ENCODE results near the gene AXL. TPM values are rescaled to one million over a fixed set of nuclear protein-coding genes. Genes with fewer than 3 reads are reported as not detected.

AXL gene
- polyA plus RNA-seq, 3 donors, result 30.4 to 39.5 (median 30.7) TPM

DNA sequence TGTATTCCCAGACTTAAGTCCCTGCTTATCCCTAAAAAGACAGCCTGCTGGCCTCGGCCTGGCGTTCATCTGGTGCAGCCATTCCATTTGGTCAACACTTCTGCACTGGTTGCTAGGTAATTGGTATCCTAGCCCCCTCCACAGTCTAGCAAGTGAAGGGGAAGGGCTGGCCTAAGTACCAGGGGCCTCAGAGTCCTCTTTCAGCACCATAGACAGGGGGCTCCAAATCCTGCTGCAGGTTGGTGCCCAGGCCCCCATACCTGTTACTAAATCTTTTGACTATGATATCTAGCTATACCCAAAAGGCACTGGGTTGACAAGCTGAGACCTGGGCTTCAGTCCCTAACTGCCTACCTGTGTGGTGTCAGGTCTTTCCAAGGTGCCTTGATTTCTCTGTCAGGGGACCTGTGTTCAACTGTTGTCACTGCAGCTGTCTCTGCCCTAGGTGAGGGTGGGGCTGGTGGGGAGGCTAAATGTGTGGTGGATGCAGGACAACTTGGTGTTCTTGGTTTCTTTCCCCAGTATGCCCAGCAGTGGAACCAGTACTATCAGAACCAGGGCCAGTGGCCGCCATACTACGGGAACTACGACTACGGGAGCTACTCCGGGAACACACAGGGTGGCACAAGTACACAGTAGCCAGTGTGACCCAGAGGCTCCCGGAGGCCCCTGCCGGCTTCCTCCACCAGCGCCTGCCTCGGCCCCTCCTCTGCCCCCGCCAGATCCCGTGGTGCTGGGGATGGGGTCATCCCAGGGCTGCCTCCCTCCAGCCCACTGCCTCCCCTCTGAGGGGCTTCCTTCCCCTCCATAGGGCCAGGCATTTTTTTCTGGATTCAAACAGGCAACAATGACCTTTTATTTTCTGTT lies 87.1 kb downstream of the AXL start:
- no peak for DNase-seq

DNA sequence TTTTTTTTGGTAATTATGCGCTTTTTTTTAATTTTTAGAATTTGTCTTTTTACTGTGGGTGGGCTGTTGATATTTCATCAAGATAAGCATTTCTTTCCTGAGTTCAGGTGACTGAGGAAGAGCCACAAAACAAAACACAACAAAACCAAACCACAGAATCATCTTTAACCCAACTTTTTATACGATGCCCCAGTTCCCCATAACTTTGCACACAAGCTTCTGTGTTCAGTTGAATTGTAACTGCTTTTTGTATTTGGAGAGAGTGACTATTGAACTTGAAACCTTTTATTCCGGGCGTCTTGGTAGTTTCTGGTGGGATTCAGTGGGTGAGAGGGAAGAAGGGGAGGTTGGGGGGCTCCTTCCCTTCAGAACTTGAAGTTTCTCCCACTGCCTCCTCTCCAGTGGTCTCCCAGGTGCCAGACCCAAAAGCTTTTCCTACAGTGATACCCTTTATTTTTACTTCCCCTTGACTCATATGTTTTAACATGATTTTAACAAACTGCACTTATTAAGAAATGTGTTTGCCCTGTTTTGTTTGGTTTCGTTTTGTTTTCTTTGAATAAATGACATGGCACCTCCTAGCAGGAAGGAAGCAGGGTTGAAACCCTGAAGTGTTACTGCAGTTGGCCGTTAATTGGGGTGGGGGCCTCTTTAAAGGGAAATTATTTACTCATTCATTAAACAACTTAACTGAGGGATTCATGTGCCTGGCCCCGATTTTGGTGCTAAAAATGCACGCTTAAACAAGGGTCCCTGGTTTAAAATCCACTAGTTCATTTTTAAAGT lies 88.3 kb downstream of the AXL start:
- no peak for DNase-seq

DNA sequence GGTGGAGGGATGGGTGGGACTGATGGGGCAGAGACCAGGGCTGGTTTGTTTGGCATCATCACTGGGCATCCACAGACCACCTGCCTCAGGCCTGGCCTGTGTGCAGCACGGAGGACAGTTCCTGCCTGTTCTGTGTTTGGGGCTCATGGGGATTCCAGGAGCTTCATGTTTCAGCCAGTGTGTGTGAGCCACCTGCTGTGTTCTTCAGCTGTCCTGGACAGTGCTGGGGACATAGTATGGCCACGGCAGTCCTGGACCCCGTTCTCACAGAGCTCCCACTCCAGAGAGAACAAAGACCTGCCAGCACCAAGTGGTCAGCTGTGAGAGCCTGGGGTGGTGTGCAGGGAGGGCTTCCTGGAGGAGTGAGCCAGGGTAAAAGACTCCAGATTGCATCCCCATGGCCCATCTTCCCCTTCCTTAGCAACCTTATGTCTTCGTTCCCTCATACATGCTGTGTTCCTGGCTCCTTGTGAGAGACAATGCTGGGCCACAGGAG lies 89.0 kb downstream of the AXL start:
- DNase-seq, result no peak

DNA sequence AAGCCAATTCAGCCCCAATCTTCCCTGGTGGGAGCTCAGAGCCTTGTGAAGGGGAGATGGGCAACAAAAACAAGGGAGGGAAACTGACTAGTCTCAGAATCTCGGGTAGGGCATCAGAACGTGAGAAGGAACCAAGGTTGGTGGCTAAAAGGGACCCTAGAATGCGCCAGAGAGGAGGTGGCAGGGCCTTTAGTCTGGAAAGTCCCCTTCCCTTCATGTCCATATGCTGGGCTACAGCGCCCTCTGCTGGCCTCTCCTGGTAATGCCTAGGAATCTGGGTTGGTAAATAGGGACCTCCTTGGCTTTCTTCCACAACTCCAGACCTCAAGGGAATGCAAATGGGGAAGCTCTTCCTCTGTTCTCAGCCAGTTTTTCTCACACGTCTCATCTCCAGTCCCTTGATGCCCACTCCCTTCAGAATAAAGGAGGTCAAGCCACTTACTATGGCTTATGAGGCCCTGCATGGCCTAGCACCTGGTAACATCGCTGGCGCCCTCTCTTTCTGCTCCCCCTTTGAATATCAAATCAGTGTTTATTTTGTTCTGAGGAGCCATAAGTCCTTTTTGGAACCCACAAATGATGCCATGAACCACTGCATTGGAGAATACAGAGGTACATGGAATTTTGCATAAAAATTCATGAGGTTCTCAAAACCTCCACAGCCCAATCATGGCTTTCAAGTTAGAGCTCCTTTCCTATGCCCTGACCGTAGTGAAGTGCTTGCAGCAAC lies 89.6 kb downstream of the AXL start:
- peak; percentile 91 for DNase-seq

DNA sequence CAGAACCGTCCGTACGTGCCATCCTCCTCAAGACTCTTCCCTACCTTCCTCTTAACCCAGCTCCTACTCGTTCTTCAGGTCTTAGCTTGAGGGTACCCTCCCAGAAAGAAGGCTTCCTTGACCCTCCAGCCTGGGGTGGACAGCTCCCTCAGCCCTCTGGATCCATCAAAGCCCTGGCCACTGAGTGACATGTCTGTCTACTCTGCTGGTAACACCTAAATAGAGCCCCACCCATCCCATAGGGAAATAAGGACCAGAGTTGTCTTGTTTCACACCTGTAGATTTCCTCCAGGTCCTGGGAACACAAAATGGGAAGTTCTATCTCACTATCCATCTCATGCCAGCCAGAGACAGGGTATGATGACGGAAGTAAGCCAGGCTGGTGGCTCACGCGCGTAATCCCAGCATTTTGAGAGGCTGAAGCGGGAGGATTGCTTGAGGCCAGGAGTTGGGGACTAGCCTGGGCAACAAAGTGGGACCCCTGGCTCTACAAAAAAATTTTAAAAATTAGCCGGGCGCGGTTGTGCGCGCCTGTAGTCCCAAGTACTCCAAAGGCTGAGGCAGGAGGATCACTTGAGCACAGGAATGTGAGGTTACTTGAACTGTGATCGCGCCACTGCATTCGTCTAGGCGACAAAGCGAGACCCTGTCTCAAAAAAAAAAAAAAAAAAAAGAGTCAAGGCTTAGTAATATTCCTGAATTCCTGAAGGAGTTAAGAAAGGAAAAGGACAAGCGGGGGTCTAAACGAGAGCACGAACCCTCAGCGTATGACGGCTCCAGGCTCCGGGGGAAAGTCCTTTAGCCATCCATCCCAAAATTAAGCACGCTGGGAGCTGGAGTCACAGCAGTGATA lies 90.4 kb downstream of the AXL start:
- no peak for DNase-seq

DNA sequence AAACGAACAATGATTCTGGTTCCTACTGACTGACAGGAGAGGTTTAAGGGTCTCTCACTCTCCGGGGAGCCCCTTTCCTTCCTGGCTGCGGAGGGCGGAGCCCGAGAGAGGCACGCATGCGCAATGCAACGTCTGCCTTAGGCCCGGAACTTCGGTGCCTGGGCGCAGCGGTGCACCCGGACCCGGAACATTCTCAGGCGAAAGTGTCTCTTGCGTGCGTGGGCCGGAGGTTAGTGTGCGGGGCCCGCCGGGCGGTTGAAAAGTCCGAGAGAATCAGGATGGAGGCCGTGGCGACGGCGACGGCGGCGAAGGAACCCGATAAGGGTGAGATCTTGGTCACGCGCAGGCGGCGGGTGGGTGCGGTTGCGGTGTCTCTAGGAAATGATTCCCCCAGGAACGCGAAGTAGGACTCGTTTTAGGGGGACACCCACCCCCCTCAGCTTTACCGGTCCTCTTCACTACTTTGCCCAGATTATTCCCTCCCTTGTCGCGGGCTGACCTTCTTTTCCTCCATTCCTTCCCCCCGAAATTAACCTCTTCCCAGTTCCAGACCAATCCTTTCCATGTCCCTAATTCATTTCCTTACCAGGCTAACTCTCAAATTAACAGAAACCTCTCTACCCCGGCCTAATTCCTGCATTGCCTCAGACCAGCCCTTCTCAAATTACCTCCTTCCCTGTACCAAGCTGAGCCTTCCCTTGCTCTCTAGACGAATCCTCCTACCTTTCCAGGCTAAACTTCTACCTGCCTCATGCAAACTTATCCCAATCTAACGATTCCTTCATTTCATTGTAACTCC lies 91.2 kb downstream of the AXL start, which contains the start of gene CCDC97:
Gene CCDC97 (plus strand): TSS at position 140 of the 799 bp plus-strand sequence. CDS start 139 bp downstream, at position 279.
- DNase-seq, result peak; percentile 89

DNA sequence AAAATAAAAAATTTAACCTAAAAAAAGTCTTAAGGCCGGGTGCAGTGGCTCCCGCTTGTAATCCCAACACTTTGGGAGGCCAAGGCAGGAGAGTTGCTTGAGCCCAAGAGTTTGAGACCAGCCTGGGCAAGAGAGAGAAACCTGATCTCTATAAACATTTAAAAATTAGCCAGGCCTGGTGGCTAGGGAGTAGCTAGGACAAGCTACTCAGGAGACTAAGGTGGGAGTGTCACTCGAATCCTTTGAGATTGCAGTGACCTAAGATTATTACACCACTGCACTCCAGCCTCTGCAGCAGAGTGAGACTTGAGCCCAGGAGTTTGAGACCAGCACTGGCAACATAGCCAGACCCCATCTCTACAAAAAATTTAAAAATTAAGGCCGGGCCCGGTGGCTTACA lies 92.0 kb downstream of the AXL start:
- DNase-seq, result no peak

Other genes starting within 250 kb of the AXL start
- 1 to 10 TPM; 2.0 to 3.3 (median 3.0) TPM for gene CYP2B6, start 227.9 kb upstream of the AXL start, polyA plus RNA-seq (ENCODE audit: insufficient read length in 3 of 3)
- not detected for gene CYP2A13, start 130.8 kb upstream of the AXL start, polyA plus RNA-seq (ENCODE audit: insufficient read length in 3 of 3)
- gene CYP2F1, start 104.8 kb upstream of the AXL start, polyA plus RNA-seq (ENCODE audit: insufficient read length in 3 of 3), result under 1 TPM in 1 of 3 donors, not detected in 2; 0.23 TPM
- under 1 TPM; 0.36 to 0.62 (median 0.44) TPM for gene CYP2S1, start 26.0 kb upstream of the AXL start, polyA plus RNA-seq (ENCODE audit: insufficient read length in 3 of 3)
- gene HNRNPUL1, start 45.1 kb downstream of the AXL start, polyA plus RNA-seq (ENCODE audit: insufficient read length in 3 of 3), result 100 to 1,000 TPM; 208 to 212 (median 210) TPM
- gene CCDC97, start 90.9 kb downstream of the AXL start, polyA plus RNA-seq (ENCODE audit: insufficient read length in 3 of 3), result 10 to 100 TPM; 35.4 to 40.4 (median 35.6) TPM
- gene TGFB1, start 134.7 kb downstream of the AXL start, polyA plus RNA-seq (ENCODE audit: insufficient read length in 3 of 3), result 10 to 100 TPM; 28.9 to 33.1 (median 29.3) TPM
- gene B9D2, start 144.9 kb downstream of the AXL start, polyA plus RNA-seq (ENCODE audit: insufficient read length in 3 of 3), result 10 to 100 TPM in 2 of 3 donors, 1 to 10 TPM in 1; 9.5 to 10.3 (median 10.3) TPM
- 10 to 100 TPM; 13.8 to 32.3 (median 25.3) TPM for gene TMEM91, start 157.3 kb downstream of the AXL start, polyA plus RNA-seq (ENCODE audit: insufficient read length in 3 of 3)
- gene EXOSC5, start 178.1 kb downstream of the AXL start, polyA plus RNA-seq (ENCODE audit: insufficient read length in 3 of 3), result 10 to 100 TPM; 18.0 to 21.0 (median 20.0) TPM
- 10 to 100 TPM; 50.1 to 59.1 (median 53.3) TPM for gene BCKDHA, start 178.6 kb downstream of the AXL start, polyA plus RNA-seq (ENCODE audit: insufficient read length in 3 of 3)
- 1 to 10 TPM; 3.7 to 5.1 (median 4.9) TPM for gene B3GNT8, start 208.2 kb downstream of the AXL start, polyA plus RNA-seq (ENCODE audit: insufficient read length in 3 of 3)
- 10 to 100 TPM; 55.8 to 75.8 (median 64.4) TPM for gene DMAC2, start 220.7 kb downstream of the AXL start, polyA plus RNA-seq (ENCODE audit: insufficient read length in 3 of 3)
- 1 to 10 TPM; 4.3 to 7.5 (median 6.0) TPM for gene ERICH4, start 223.9 kb downstream of the AXL start, polyA plus RNA-seq (ENCODE audit: insufficient read length in 3 of 3)